RPMI7951 (cell line): ENCODE data around the gene SGSM2. TPM values are rescaled to one million over a fixed set of nuclear protein-coding genes. Genes with fewer than 3 reads are reported as not detected.

Source experiments
- DNase-seq: peaks from one replicate; pipeline ENCODE4 v3.0.0-alpha.2; 2012; ENCODE audit warnings: low read depth
- total RNA-seq: library from RNA; depleted of rRNA; stranded (reverse); fragments of >200 nt; shearing (Covaris generic); gene quantifications from 2 replicates; pipeline ENCODE4 v1.2.3, GENCODE V29; 2014

SGSM2 gene
- total RNA-seq, 1 experiment from 2014 or later: 9.1 TPM

GRCh38 chr17:2337544-2338314 is 428 bp downstream of the SGSM2 start:
- peak; percentile 54 for DNase-seq

- no peak for DNase-seq
Observed at GRCh38 chr17:2338315-2338657, 985 bp downstream of the SGSM2 start.

DNA sequence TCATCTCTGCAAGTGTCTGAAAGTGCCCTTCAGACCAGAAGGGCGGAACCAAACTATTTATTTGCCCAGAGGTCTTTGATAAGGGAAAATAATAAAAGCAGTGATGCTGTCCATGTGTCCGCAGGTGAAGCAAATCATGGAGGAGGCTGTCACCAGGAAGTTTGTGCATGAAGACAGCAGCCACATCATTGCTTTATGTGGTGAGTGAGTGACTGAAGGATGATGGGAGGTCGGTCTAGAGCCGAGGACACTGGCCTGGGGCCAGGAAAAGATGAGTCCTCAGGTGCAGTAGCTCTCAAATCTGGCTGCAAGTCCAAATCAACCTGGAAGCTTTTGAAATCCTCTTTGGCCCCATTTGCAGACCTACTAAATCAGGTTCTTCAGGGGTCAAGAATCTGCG is 6.1 kb downstream of the SGSM2 start:
- no peak for DNase-seq

- DNase-seq: no peak
Observed at GRCh38 chr17:2344528-2344927, 7.2 kb downstream of the SGSM2 start.

GRCh38 chr17:2346475-2346874 is 9.2 kb downstream of the SGSM2 start:
- no peak for DNase-seq

GRCh38 chr17:2347805-2348685 is 10.7 kb downstream of the SGSM2 start:
- peak; percentile 73 for DNase-seq

DNA sequence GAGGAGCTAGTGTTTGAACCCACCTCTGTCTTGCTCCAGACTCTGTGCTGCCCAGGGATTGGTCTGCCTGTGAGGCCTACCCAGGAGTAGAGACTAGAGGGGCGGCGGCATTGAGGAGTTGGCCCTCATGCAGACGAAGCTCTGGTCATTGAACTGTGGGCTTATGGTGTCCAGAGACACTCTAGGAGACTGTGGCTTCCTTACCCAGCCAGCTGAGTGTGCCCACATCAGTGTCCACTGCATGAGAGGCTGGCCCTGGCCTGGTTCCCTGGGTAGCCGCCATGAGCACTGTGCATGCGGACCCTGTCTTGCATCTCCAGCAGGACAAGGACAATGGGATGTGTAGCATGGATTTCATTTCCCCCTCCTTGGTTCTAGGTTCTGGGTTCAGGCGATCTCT is 14.0 kb downstream of the SGSM2 start:
- DNase-seq: no peak

GRCh38 chr17:2354311-2354710 is 17.0 kb downstream of the SGSM2 start:
- DNase-seq: no peak

DNA sequence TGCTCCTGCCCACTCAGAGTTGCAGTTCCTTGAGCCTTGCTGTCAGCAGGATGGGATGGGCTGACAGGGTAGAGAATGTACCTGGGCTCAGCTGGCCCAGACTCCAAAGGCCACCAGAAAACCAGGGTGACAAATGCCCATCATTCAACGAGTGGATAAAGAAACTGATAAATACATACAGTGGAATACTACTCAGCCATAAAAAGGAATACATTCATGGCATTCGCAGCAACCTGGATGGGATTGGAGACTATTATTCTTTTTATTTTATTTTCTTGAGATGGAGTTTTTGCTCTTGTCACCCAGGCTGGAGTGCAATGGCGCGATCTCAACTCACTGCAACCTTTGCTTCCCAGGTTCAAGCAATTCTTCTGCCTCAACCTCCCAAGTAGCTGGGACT is 19.9 kb downstream of the SGSM2 start:
- DNase-seq: no peak

- DNase-seq: no peak
Observed at GRCh38 chr17:2357931-2358434, 20.7 kb downstream of the SGSM2 start.

DNA sequence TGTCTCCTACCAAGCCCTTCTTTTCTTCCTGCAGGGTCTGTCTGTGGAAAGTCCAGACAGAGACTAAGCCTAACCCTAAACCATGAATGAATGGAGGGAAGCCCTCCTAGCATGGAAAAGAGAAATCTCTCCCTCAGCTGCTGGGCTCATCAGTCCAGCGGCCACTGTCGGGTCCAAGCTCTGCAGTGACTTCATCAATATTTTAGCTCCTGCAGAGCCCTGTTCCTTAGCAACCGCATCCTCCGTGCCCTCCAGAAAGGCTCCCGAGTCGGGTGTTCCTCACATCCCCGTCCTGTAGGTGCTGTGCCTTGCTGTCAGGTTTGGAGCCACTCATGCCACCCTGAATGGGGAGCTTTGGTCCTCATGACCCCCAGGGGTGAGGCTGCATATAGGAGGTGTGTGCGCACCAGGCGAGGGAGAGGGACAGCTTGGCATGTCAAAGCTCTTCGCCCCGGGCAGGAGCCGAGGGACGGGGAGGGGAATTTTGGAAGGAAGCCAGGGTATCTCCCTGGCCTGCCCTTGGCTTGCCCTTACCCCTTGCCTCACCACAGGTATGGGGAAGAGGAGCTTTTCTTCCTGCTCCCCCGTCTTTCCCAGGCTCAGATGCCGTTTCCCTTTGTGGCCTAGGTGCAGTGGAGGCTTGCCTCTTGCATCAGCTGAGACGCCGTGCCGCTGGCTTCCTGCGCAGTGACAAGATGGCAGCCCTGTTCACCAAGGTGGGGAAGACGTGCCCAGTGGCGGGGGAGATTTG is 23.9 kb downstream of the SGSM2 start:
- DNase-seq: no peak

DNA sequence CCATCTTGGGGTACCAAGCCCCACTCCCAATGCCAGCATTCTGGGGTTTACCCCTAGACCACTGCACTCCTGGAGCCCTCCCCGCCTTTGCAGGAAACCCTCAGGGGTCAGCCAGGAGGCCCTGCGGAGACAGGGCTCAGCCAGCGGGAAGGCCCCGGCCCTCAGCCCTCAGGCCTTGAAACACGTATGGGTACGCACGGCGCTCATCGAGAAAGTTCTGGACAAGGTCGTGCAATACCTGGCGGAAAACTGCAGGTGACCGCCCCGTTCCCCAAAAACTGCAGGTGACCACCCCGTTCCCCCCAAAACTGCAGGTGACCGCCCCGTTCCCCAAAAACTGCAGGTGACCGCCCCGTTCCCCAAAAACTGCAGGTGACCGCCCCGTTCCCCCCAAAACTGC is 24.7 kb downstream of the SGSM2 start:
- no peak for DNase-seq

DNA sequence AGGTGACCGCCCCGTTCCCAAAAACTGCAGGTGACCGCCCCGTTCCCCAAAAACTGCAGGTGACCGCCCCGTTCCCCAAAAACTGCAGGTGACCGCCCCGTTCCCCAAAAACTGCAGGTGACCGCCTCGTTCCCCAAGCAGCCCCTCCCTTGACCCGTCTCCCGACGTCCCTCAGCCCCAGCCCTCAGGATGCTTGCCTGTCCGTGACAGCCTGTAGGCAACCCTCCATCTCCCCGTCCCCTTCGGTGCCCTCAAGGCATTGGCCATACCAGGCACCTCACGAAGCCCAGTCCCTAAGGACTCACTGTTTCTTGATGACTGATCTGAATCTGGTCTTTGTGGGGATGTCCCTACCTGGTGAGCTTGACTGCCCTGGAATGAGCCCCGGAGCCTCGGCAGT is 25.1 kb downstream of the SGSM2 start:
- DNase-seq: no peak

- DNase-seq: no peak
Observed at GRCh38 chr17:2362881-2363280, 25.6 kb downstream of the SGSM2 start.

DNA sequence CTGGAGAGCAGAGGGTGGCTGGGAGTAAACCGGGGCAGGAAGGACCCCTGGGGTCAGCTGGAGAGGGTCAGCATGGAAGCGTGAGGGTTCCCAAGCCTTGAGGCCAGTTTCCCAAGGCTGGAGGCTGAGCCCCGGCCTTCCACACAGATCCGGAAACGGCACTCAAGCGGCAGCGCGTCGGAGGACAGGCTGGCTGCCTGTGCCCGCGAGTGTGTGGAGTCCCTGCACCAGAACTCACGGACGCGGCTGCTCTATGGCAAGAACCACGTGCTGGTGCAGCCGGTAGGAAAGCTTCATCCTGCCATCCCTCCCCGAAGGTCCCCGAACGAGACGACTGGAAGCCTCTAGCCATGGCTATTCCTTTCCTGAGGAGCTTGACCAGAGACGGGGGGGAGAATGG is 26.0 kb downstream of the SGSM2 start:
- no peak for DNase-seq

DNA sequence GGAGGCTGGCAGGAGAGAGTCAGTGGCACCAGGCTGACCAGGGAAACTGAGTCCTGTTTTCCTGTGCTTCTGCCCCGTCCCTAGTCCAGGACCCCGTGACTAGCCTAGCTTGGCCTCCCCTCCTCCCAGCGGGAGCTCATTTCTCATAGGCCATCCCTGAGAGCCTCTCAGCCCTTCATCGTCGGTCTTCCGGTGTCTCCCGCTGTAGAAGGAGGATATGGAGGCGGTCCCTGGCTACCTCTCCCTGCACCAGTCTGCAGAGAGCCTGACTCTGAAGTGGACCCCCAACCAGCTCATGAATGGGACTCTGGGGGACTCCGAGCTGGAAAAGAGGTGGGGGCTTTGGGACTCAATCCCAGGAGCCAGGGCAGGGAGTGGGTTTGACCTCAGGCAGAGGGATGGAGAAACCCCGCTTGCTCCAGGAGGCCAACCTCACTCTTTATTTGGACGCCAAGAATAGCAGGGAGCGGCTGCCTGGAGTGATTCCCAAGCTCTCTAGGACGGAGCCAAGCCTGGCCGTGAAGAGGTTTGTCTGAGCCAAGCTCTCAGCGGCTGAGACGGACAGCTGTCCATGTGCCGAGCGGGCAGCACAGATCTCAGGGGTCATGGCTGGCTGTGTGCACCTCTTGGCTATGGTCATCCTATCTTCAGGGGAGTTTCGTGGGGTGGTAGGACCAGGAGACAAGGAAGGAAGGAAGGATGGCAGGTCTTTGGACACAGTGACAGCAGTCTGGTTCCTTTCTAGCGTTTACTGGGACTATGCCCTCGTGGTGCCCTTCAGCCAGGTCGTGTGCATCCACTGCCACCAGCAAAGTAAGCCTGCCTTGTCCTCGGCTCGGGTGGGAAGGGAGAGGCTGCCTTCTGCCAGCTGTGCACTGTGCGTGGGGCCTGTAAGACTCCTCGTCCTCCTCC is 26.8 kb downstream of the SGSM2 start:
- DNase-seq: no peak

- DNase-seq: no peak
Observed at GRCh38 chr17:2364763-2365116, 27.4 kb downstream of the SGSM2 start.

DNA sequence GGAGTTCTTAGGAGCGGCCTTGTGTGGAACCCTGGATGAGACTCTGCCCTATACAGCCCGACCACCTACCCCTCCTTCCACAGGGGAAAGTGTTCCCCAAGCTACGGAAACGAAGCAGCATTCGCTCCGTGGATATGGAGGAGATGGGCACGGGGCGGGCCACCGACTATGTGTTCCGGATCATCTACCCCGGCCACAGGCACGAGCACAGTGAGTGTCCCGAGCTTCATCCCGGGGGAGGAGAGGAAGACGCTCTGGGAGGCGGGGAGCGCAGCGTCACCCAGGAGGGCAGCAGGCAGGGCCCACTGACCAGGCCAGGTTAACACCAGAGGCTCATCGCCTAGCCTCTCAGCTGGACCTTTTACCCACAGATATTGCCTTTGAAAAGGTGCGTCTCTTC is 27.8 kb downstream of the SGSM2 start:
- no peak for DNase-seq

DNA sequence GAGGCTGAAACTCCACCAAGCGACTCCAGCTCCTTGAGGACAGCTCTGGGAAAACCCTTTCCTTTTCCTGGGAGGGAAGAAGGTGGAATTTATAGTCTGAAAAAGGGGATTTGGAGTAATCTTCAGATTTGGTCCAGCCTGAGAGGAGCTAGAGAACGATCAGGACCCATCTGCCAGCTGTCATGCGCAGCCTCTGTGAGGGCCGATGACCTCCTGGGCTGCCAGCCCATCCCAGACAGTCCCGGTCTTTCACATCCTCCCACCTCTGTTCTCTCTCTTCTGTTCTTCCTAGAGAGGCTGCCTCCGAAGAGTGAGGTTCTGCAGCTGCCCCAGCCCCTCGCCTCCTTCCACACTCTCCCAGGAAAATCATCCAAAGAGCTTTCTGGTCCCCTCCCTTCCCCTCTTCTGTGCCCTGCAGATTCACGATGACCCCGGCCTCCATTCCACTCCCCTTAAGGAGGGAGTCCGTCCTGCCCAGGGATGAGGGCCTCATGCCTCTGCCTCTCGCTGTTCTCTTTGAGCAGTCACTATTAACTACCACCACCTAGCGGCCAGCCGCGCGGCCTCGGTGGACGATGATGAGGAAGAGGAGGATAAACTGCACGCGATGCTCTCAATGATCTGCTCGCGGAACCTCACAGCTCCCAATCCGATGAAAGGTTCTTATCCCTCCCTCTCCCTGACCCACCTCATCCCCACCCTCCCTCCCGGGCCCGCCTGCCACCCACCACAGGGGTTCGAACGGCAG is 29.6 kb downstream of the SGSM2 start:
- DNase-seq: no peak

GRCh38 chr17:2368359-2368758 is 31.1 kb downstream of the SGSM2 start:
- DNase-seq: no peak

DNA sequence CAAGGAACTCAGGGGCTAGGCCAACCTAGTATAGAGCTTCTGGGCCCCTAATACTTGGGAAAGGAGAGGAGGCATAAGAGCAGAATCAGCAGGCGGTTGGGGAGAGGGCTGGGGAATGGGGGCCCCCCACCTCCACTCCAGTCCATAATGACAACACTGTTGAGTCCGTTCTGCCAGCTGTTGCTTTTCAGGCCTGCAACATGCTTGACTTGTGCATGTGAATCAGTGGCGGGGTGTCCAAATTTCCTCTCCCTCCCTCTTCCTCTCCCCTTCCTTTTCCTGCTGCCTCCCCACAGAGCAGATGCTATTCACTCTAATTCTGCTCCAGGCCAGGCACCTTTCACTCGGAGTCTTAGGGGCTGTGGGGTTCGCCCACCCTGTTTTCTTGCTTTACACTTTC is 31.7 kb downstream of the SGSM2 start:
- no peak for DNase-seq
